ENCODE results near the gene SLC25A18. TPM values are rescaled to one million over a fixed set of nuclear protein-coding genes. Genes with fewer than 3 reads are reported as not detected.
"Not testable (repeated sequence)": the region's sequence is repeated elsewhere in the genome, so short reads cannot be mapped to it uniquely, and the experiment has no call there.

The SLC25A18 gene
- total RNA-seq, 1 experiment from 2014 or later: 0.45 TPM

GRCh38 chr22:17518406-17518805 is 44.9 kb upstream of the SLC25A18 start:
- POLR2A ChIA-PET (ENCODE audit: low non-redundant PET): interaction anchor here (0.7 kb wide), 1 partner anchor 118 kb away, joined by 3 read pairs; no protein-coding TSS in a partner anchor
- intact Hi-C loops (cut with micrococcal nuclease; ENCODE audit: unreplicated experiment): no loop called here
- no peak for DNase-seq (ENCODE audit: low spot score)
- no peaks in the 10 kb centered on the region for H3K9me3 ChIP-seq (ENCODE audit: low read depth, low read length, poor library complexity, severe bottlenecking)
- no peaks in the 10 kb centered on the region for H3K36me3 ChIP-seq (ENCODE audit: insufficient read depth, low read length, poor library complexity, severe bottlenecking)
- CTCF ChIA-PET: no interaction called here
- no peaks in the 10 kb centered on the region for H3K27me3 ChIP-seq (replicated peaks; ENCODE audit: insufficient read depth, low read depth, low read length, poor library complexity)
- TF ChIP-seq CTCF (conservative IDR thresholded peaks at IDR 0.05; ENCODE audit: low read depth, low read length): no peak
- TF ChIP-seq EZH2 (IDR thresholded peaks at IDR 0.05; ENCODE audit: borderline replicate concordance, low read depth, low read length, poor library complexity, severe bottlenecking): no peak
- no peak overlapping the region for H3K27ac ChIP-seq (ENCODE audit: low read depth, low read length, poor library complexity, severe bottlenecking)
- H3K4me3 ChIP-seq (ENCODE audit: low read depth, low read length, poor library complexity, severe bottlenecking): no peak overlapping the region
- BruUV-seq (replicated peaks): no TSS peak
- no peaks in the 10 kb centered on the region for H3K4me1 ChIP-seq (ENCODE audit: insufficient read depth, low read length, poor library complexity, severe bottlenecking)

GRCh38 chr22:17521971-17522370 is 41.3 kb upstream of the SLC25A18 start:
- H3K9me3 ChIP-seq (ENCODE audit: low read depth, low read length, poor library complexity, severe bottlenecking); intact Hi-C loops (cut with micrococcal nuclease; ENCODE audit: unreplicated experiment); H3K36me3 ChIP-seq (ENCODE audit: insufficient read depth, low read length, poor library complexity, severe bottlenecking); H3K27me3 ChIP-seq (replicated peaks; ENCODE audit: insufficient read depth, low read depth, low read length, poor library complexity); CTCF ChIA-PET; H3K4me3 ChIP-seq (ENCODE audit: low read depth, low read length, poor library complexity, severe bottlenecking); BruUV-seq (replicated peaks); H3K27ac ChIP-seq (ENCODE audit: low read depth, low read length, poor library complexity, severe bottlenecking); POLR2A ChIA-PET (ENCODE audit: low non-redundant PET); H3K4me1 ChIP-seq (ENCODE audit: insufficient read depth, low read length, poor library complexity, severe bottlenecking); DNase-seq (ENCODE audit: low spot score): not testable (repeated sequence)

- intact Hi-C loops (cut with micrococcal nuclease; ENCODE audit: unreplicated experiment): no loop called here
- Histone ChIP-seq H3K4me1 (ENCODE audit: insufficient read depth, low read length, poor library complexity, severe bottlenecking) (no peaks in the 10 kb centered on the region), H3K9me3 (ENCODE audit: low read depth, low read length, poor library complexity, severe bottlenecking) (no peaks in the 10 kb centered on the region), H3K27me3 (replicated peaks; ENCODE audit: insufficient read depth, low read depth, low read length, poor library complexity) (no peaks in the 10 kb centered on the region), H3K4me3 (ENCODE audit: low read depth, low read length, poor library complexity, severe bottlenecking) (no peak overlapping the region), H3K27ac (ENCODE audit: low read depth, low read length, poor library complexity, severe bottlenecking) (no peak overlapping the region), H3K36me3 (ENCODE audit: insufficient read depth, low read length, poor library complexity, severe bottlenecking) (no peaks in the 10 kb centered on the region)
- CTCF ChIA-PET: no interaction called here
- TF ChIP-seq CTCF (conservative IDR thresholded peaks at IDR 0.05; ENCODE audit: low read depth, low read length) (no peak), EZH2 (IDR thresholded peaks at IDR 0.05; ENCODE audit: borderline replicate concordance, low read depth, low read length, poor library complexity, severe bottlenecking) (no peak)
- POLR2A ChIA-PET (ENCODE audit: low non-redundant PET): no interaction called here
- BruUV-seq (replicated peaks): no TSS peak
- no peak for DNase-seq (ENCODE audit: low spot score)
These were observed 39.4 kb upstream of the SLC25A18 start for GRCh38 chr22:17523925-17524324.

- POLR2A ChIA-PET (ENCODE audit: low non-redundant PET): no interaction called here
- no peaks in the 10 kb centered on the region for H3K36me3 ChIP-seq (ENCODE audit: insufficient read depth, low read length, poor library complexity, severe bottlenecking)
- CTCF ChIA-PET: no interaction called here
- H3K27me3 ChIP-seq (replicated peaks; ENCODE audit: insufficient read depth, low read depth, low read length, poor library complexity): no peaks in the 10 kb centered on the region
- H3K4me1 ChIP-seq (ENCODE audit: insufficient read depth, low read length, poor library complexity, severe bottlenecking): no peaks in the 10 kb centered on the region
- H3K4me3 ChIP-seq (ENCODE audit: low read depth, low read length, poor library complexity, severe bottlenecking): no peak overlapping the region
- BruUV-seq (replicated peaks): no TSS peak
- no peak for DNase-seq (ENCODE audit: low spot score)
- intact Hi-C loops (cut with micrococcal nuclease; ENCODE audit: unreplicated experiment): no loop called here
- H3K27ac ChIP-seq (ENCODE audit: low read depth, low read length, poor library complexity, severe bottlenecking): no peak overlapping the region
- TF ChIP-seq CTCF (conservative IDR thresholded peaks at IDR 0.05; ENCODE audit: low read depth, low read length): no peak
- no peak for TF ChIP-seq EZH2 (IDR thresholded peaks at IDR 0.05; ENCODE audit: borderline replicate concordance, low read depth, low read length, poor library complexity, severe bottlenecking)
- H3K9me3 ChIP-seq (ENCODE audit: low read depth, low read length, poor library complexity, severe bottlenecking): no peaks in the 10 kb centered on the region
These were observed 27.0 kb upstream of the SLC25A18 start for GRCh38 chr22:17536269-17536668.
